Panc1 (cell line): ENCODE measurements around the gene NAA16. TPM values are rescaled to one million over a fixed set of nuclear protein-coding genes. Genes with fewer than 3 reads are reported as not detected.

Experiments used
- ATAC-seq: fragments of 200-7000 bp; cut with Tn5 transposase; 2 replicates; pipeline ENCODE4 v1.9.1; 2020; ENCODE audit warnings: mild to moderate bottlenecking, moderate library complexity
- BruUV-seq: library from RNA; stranded (reverse); fragments of 400-500 nt; replicated peaks from 2 replicates; lab custom pipeline; 2021; lab: Mats Ljungman, UMichigan
- CTCF ChIA-PET: fragments of 300-600 bp; sonication (Branson Sonifier 250); formaldehyde crosslinking; loops from one replicate; lab custom pipeline; 2022; ENCODE audit warnings: antibody characterized with exemption; lab: Charles Lee
- POLR2A ChIA-PET: fragments of 300-600 bp; sonication (Branson Sonifier 250); formaldehyde crosslinking; loops from one replicate; lab custom pipeline; 2022; ENCODE audit warnings: antibody characterized with exemption; lab: Charles Lee
- DNase-seq: peaks from one replicate; pipeline ENCODE4 v3.0.0-alpha.2; 2010; ENCODE audit warnings: low read depth, low spot score
- H3K27ac ChIP-seq: 2 replicates; pipeline ENCODE4 v1.5.1; 2011; ENCODE audit warnings: mild to moderate bottlenecking, low read length, inconsistent platforms
- H3K27me3 ChIP-seq: fragments of 200-500 bp; sonication (Bioruptor generic); 2 replicates; pipeline ENCODE4 v1.6.0; 2014; ENCODE audit warnings: low read length, inconsistent platforms; ENCODE audit not compliant: control insufficient read depth, insufficient read depth
- H3K36me3 ChIP-seq: fragments of 200-500 bp; sonication (Bioruptor generic); 2 replicates; pipeline ENCODE4 v1.5.1; 2014; ENCODE audit warnings: inconsistent platforms, mild to moderate bottlenecking, low read length, moderate library complexity; ENCODE audit not compliant: control insufficient read depth, insufficient read depth
- H3K4me1 ChIP-seq: 2 replicates; pipeline ENCODE4 v1.5.1; 2011; ENCODE audit warnings: inconsistent platforms, mild to moderate bottlenecking, low read length, moderate library complexity; ENCODE audit not compliant: control insufficient read depth, insufficient read depth
- H3K4me3 ChIP-seq, 2 experiments: 2 replicates each; pipeline ENCODE4 v1.5.1; 2011 to 2012; ENCODE audit warnings: low read depth in 2 of 2, low read length in 2 of 2, mild to moderate bottlenecking in 2 of 2, inconsistent platforms in 1 of 2, moderate library complexity in 1 of 2
- H3K9me3 ChIP-seq: fragments of 200-500 bp; sonication (Bioruptor generic); 2 replicates; pipeline ENCODE4 v1.5.1; 2014; ENCODE audit warnings: low read depth, mild to moderate bottlenecking, inconsistent platforms, low read length, moderate library complexity; ENCODE audit not compliant: control insufficient read depth, insufficient read depth
- CTCF ChIP-seq: fragments of 450-650 bp; IDR thresholded peaks from 2 replicates; pipeline ENCODE4 v1.5.1; 2017; ENCODE audit warnings: mild to moderate bottlenecking
- POLR2AphosphoS5 ChIP-seq: IDR thresholded peaks from 2 replicates; pipeline ENCODE4 v1.6.1; 2012; ENCODE audit warnings: mild to moderate bottlenecking, low read depth, low read length, moderate library complexity
- REST ChIP-seq, 2 experiments: IDR thresholded peaks; 2 replicates each; pipeline ENCODE4 v1.6.1; 2011 to 2012; ENCODE audit warnings: low read depth in 2 of 2, control low read depth in 1 of 2, low read length in 1 of 2, mild to moderate bottlenecking in 1 of 2, moderate library complexity in 1 of 2; ENCODE audit not compliant: insufficient read depth in 1 of 2
- SIN3A ChIP-seq: IDR thresholded peaks from 2 replicates; pipeline ENCODE4 v1.6.1; 2012; ENCODE audit warnings: low read depth, mild to moderate bottlenecking, low read length, moderate library complexity, borderline replicate concordance; ENCODE audit not compliant: insufficient read depth
- TCF7L2 ChIP-seq: IDR thresholded peaks from 2 replicates; pipeline ENCODE4 v1.6.1; 2011; ENCODE audit warnings: mild to moderate bottlenecking, low read depth, low read length, inconsistent platforms
- in situ Hi-C: cut with HindIII; loops from 2 replicates; pipeline ENCODE4 v1.10.0; 2016; ENCODE audit warnings: low sequenced_read_pairs, low pct_unique_long_range_greater_than_20kb
- intact Hi-C: fragments of 100-400 bp; cut with micrococcal nuclease; formaldehyde crosslinking; loops from one replicate; pipeline ENCODE4 v1.10.0; 2022; ENCODE audit not compliant: unreplicated experiment
- total RNA-seq: library from RNA; stranded (reverse); gene quantifications from one replicate; pipeline ENCODE4 v1.2.1, GENCODE V29; 2021; ENCODE audit not compliant: unreplicated experiment

Gene NAA16
- total RNA-seq, 1 experiment from 2014 or later = 24.2 TPM

- H3K36me3 ChIP-seq = peaks cover 32% of the 10 kb centered on the region
- no peak for TF ChIP-seq TCF7L2
- no peak for TF ChIP-seq REST (IDR thresholded peaks at IDR 0.05; ENCODE audit: insufficient read depth in 1 of 2, low read depth in 2 of 2, low read length in 1 of 2)
- TF ChIP-seq SIN3A = no peak
- no peak for TF ChIP-seq CTCF
- TF ChIP-seq POLR2AphosphoS5 = no peak
- no peaks in the 10 kb centered on the region for H3K4me1 ChIP-seq
- BruUV-seq = no TSS peak
- no peaks in the 10 kb centered on the region for H3K9me3 ChIP-seq
- ChIA-PET CTCF (no interaction called here), POLR2A (no interaction called here)
- in situ Hi-C loops (no loop called here), intact Hi-C loops (no loop called here)
- ATAC-seq (no peak), DNase-seq (no peak)
- H3K4me3 ChIP-seq = no peak overlapping the region
- no peaks in the 10 kb centered on the region for H3K27me3 ChIP-seq
- H3K27ac ChIP-seq = no peak overlapping the region
These were observed 50.4 kb downstream of the NAA16 start for GRCh38 chr13:41361491-41361890.

GRCh38 chr13:41364043-41364442, 53.0 kb downstream of the NAA16 start:
- ChIA-PET CTCF (no interaction called here), POLR2A (no interaction called here)
- intact Hi-C loops (no loop called here), in situ Hi-C loops (no loop called here)
- TF ChIP-seq CTCF = no peak
- TF ChIP-seq POLR2AphosphoS5 = no peak
- no peak for TF ChIP-seq REST (IDR thresholded peaks at IDR 0.05; ENCODE audit: insufficient read depth in 1 of 2, low read depth in 2 of 2, low read length in 1 of 2)
- TF ChIP-seq SIN3A = no peak
- Histone ChIP-seq H3K4me1 (no peaks in the 10 kb centered on the region), H3K9me3 (no peaks in the 10 kb centered on the region), H3K36me3 (peaks cover 30% of the 10 kb centered on the region), H3K4me3 (no peak overlapping the region), H3K27ac (no peak overlapping the region), H3K27me3 (no peaks in the 10 kb centered on the region)
- ATAC-seq = no peak
- DNase-seq = no peak
- BruUV-seq = TSS peak; percentile 2
